ENCODE results near the gene WDR89. TPM values are rescaled to one million over a fixed set of nuclear protein-coding genes. Genes with fewer than 3 reads are reported as not detected.

The WDR89 gene
- polyA plus RNA-seq, 1 of the 3 experiments (the other 2 are of a cell fraction): 2.6 TPM

DNA sequence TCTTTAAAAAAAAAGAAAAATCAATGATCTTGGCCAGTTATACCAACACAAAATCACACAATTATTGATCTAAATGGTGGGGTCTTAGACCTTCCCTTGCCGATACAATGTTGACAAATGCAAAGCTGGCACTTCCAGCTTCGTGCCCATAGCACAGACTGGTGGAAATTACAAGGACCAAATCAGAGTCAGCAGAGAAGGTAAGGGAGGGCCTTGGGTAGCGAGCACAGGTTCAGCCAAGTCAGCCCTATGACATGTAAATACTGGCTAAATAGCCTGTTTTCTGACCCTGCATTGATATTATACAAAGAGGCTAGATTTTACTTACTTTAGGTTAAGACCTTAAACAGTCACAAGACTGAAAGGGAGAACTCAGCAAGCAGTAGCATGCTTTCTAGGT, 30.3 kb upstream of the WDR89 start:
- no peaks in the 10 kb centered on the region for H3F3A ChIP-seq (replicated peaks; ENCODE audit: insufficient read depth)
- 89% methylated on average over 3 of the region's 3 CpGs for WGBS (ENCODE audit: low lambda C conversion rate)
- CTCF ChIA-PET: no interaction called here

DNA sequence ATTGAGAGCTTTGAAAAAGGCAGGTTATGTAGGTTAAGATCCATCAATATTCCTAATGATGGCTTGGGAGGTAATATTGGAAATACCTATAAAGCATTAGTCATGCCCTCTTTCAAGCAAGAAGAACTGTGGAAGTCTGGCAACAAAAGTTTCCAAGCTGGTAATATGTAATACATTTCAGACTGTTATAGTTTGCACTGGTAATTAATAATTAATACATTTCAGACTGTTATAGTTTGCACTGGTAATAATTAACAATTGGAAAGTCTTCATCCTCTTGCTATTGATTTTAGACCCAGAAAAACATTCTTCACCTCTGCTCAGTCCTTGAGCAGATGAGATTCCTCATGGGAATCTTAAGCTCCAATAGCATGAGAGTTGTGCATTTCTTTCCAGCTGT, 29.0 kb upstream of the WDR89 start:
- ChIA-PET POLR2A (no interaction called here), CTCF (no interaction called here)
- Histone ChIP-seq H4K20me1 (ENCODE audit: insufficient read depth) (no peaks in the 10 kb centered on the region), H3K27me3 (ENCODE audit: insufficient read depth) (no peaks in the 10 kb centered on the region), H3F3A (replicated peaks; ENCODE audit: insufficient read depth) (no peaks in the 10 kb centered on the region), H3K4me2 (no peak overlapping the region), H2AFZ (ENCODE audit: low read depth) (no peak overlapping the region), H3K4me1 (ENCODE audit: control insufficient read depth in 1 of 2, insufficient read depth in 2 of 2, low read depth in 1 of 2, low read length in 1 of 2) (no peaks in the 10 kb centered on the region), H3K36me3 (replicated peaks in 1 of 2; ENCODE audit: control insufficient read depth in 1 of 2, insufficient read depth in 2 of 2, low read length in 1 of 2) (no peaks in the 10 kb centered on the region), H3K9me2 (no peaks in the 10 kb centered on the region), H3K9me3 (no peaks in the 10 kb centered on the region), H3K27ac (ENCODE audit: low read depth in 2 of 2, low read length in 1 of 2) (no peak overlapping the region), H3K9ac (no peak overlapping the region), H3K79me2 (ENCODE audit: insufficient read depth) (no peaks in the 10 kb centered on the region), H3K4me3 (ENCODE audit: low read depth in 2 of 2, low read length in 1 of 2) (no peak overlapping the region)
- no peak for TF ChIP-seq POLR2AphosphoS5 (IDR thresholded peaks at IDR 0.05; ENCODE audit: low read depth, low read length)
- no peak for TF ChIP-seq SMC3 (IDR thresholded peaks at IDR 0.05; ENCODE audit: low read depth, low read length)
- TF ChIP-seq, protein P1, sequence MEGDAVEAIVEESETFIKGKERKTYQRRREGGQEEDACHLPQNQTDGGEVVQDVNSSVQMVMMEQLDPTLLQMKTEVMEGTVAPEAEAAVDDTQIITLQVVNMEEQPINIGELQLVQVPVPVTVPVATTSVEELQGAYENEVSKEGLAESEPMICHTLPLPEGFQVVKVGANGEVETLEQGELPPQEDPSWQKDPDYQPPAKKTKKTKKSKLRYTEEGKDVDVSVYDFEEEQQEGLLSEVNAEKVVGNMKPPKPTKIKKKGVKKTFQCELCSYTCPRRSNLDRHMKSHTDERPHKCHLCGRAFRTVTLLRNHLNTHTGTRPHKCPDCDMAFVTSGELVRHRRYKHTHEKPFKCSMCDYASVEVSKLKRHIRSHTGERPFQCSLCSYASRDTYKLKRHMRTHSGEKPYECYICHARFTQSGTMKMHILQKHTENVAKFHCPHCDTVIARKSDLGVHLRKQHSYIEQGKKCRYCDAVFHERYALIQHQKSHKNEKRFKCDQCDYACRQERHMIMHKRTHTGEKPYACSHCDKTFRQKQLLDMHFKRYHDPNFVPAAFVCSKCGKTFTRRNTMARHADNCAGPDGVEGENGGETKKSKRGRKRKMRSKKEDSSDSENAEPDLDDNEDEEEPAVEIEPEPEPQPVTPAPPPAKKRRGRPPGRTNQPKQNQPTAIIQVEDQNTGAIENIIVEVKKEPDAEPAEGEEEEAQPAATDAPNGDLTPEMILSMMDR (IDR thresholded peaks at IDR 0.05): no peak
- TF ChIP-seq FOXJ3 (CRISPR knock-in tag; IDR thresholded peaks at IDR 0.05): no peak
- no peak for DNase-seq

More for the DNA sequence above, 30.3 kb upstream of the WDR89 start:
- POLR2A ChIA-PET: no interaction called here
- no peak for DNase-seq
- TF ChIP-seq, protein P2, sequence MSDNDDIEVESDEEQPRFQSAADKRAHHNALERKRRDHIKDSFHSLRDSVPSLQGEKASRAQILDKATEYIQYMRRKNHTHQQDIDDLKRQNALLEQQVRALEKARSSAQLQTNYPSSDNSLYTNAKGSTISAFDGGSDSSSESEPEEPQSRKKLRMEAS (IDR thresholded peaks at IDR 0.05; ENCODE audit: low read depth): no peak
- no peak for TF ChIP-seq RCOR1 (IDR thresholded peaks at IDR 0.05; ENCODE audit: low read length)
- TF ChIP-seq MEF2A (IDR thresholded peaks at IDR 0.05; ENCODE audit: borderline replicate concordance, low read depth): no peak
- no peak for TF ChIP-seq RAD21 (IDR thresholded peaks at IDR 0.05; ENCODE audit: low read length)
- TF ChIP-seq YY1 (IDR thresholded peaks at IDR 0.05; ENCODE audit: low read depth): no peak
- TF ChIP-seq EP300 (IDR thresholded peaks at IDR 0.05; ENCODE audit: borderline replicate concordance in 1 of 2, low read depth in 1 of 2, low read length in 1 of 2): no peak
- TF ChIP-seq FOSL2 (IDR thresholded peaks at IDR 0.05; ENCODE audit: borderline replicate concordance, low read depth): no peak
- TF ChIP-seq SIN3A (IDR thresholded peaks at IDR 0.05; ENCODE audit: borderline replicate concordance, low read depth, low read length): no peak
- no peak for TF ChIP-seq EZH2phosphoT487 (IDR thresholded peaks at IDR 0.05; ENCODE audit: borderline replicate concordance, low read depth)
- TF ChIP-seq, protein P3, sequence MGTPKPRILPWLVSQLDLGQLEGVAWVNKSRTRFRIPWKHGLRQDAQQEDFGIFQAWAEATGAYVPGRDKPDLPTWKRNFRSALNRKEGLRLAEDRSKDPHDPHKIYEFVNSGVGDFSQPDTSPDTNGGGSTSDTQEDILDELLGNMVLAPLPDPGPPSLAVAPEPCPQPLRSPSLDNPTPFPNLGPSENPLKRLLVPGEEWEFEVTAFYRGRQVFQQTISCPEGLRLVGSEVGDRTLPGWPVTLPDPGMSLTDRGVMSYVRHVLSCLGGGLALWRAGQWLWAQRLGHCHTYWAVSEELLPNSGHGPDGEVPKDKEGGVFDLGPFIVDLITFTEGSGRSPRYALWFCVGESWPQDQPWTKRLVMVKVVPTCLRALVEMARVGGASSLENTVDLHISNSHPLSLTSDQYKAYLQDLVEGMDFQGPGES (IDR thresholded peaks at IDR 0.05; ENCODE audit: low read depth, low read length): no peak
- TF ChIP-seq NFIC (IDR thresholded peaks at IDR 0.05; ENCODE audit: borderline replicate concordance): no peak
- no peak for TF ChIP-seq TCF12 (IDR thresholded peaks at IDR 0.05)
- TF ChIP-seq, protein P4, sequence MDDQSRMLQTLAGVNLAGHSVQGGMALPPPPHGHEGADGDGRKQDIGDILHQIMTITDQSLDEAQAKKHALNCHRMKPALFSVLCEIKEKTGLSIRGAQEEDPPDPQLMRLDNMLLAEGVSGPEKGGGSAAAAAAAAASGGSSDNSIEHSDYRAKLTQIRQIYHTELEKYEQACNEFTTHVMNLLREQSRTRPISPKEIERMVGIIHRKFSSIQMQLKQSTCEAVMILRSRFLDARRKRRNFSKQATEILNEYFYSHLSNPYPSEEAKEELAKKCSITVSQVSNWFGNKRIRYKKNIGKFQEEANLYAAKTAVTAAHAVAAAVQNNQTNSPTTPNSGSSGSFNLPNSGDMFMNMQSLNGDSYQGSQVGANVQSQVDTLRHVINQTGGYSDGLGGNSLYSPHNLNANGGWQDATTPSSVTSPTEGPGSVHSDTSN (IDR thresholded peaks at IDR 0.05): no peak
- no peak for TF ChIP-seq GATA2 (CRISPR knock-in tag; IDR thresholded peaks at IDR 0.05)
- TF ChIP-seq RFX5 (IDR thresholded peaks at IDR 0.05; ENCODE audit: low read length): no peak
- no peak for TF ChIP-seq MXI1 (IDR thresholded peaks at IDR 0.05; ENCODE audit: low read depth, low read length)
- no peak for TF ChIP-seq FOXM1 (IDR thresholded peaks at IDR 0.05; ENCODE audit: low read depth)
- TF ChIP-seq RXRA (IDR thresholded peaks at IDR 0.05; ENCODE audit: borderline replicate concordance, low read depth): no peak
- no peak for TF ChIP-seq FOXJ3 (CRISPR knock-in tag; IDR thresholded peaks at IDR 0.05)
- TF ChIP-seq, protein P5, sequence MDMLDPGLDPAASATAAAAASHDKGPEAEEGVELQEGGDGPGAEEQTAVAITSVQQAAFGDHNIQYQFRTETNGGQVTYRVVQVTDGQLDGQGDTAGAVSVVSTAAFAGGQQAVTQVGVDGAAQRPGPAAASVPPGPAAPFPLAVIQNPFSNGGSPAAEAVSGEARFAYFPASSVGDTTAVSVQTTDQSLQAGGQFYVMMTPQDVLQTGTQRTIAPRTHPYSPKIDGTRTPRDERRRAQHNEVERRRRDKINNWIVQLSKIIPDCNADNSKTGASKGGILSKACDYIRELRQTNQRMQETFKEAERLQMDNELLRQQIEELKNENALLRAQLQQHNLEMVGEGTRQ (IDR thresholded peaks at IDR 0.05; ENCODE audit: borderline replicate concordance, low read depth, low read length): no peak
- Histone ChIP-seq H3K4me3 (ENCODE audit: low read depth in 2 of 2, low read length in 1 of 2) (no peak overlapping the region), H3K9me3 (no peaks in the 10 kb centered on the region), H3K36me3 (replicated peaks in 1 of 2; ENCODE audit: control insufficient read depth in 1 of 2, insufficient read depth in 2 of 2, low read length in 1 of 2) (no peaks in the 10 kb centered on the region), H4K20me1 (ENCODE audit: insufficient read depth) (no peaks in the 10 kb centered on the region), H2AFZ (ENCODE audit: low read depth) (no peak overlapping the region), H3K9me2 (no peaks in the 10 kb centered on the region), H3K27me3 (ENCODE audit: insufficient read depth) (no peaks in the 10 kb centered on the region), H3K79me2 (ENCODE audit: insufficient read depth) (no peaks in the 10 kb centered on the region), H3K4me1 (ENCODE audit: control insufficient read depth in 1 of 2, insufficient read depth in 2 of 2, low read depth in 1 of 2, low read length in 1 of 2) (no peaks in the 10 kb centered on the region), H3K27ac (ENCODE audit: low read depth in 2 of 2, low read length in 1 of 2) (no peak overlapping the region), H3K9ac (no peak overlapping the region), H3K4me2 (no peak overlapping the region)

Data from SK-N-SH (cell line).